ENCODE measurements around the gene DDX17.

GRCh38 chr22:38474003-38474607 is 32.0 kb downstream of the DDX17 start:
- TF ChIP-seq, protein P1, sequence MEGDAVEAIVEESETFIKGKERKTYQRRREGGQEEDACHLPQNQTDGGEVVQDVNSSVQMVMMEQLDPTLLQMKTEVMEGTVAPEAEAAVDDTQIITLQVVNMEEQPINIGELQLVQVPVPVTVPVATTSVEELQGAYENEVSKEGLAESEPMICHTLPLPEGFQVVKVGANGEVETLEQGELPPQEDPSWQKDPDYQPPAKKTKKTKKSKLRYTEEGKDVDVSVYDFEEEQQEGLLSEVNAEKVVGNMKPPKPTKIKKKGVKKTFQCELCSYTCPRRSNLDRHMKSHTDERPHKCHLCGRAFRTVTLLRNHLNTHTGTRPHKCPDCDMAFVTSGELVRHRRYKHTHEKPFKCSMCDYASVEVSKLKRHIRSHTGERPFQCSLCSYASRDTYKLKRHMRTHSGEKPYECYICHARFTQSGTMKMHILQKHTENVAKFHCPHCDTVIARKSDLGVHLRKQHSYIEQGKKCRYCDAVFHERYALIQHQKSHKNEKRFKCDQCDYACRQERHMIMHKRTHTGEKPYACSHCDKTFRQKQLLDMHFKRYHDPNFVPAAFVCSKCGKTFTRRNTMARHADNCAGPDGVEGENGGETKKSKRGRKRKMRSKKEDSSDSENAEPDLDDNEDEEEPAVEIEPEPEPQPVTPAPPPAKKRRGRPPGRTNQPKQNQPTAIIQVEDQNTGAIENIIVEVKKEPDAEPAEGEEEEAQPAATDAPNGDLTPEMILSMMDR (IDR thresholded peaks at IDR 0.05), result no peak
- TF ChIP-seq POLR2AphosphoS5 (IDR thresholded peaks at IDR 0.05) (no peak), EP300 (IDR thresholded peaks at IDR 0.05) (no peak)
